ENCODE data around the gene CARMIL1.

The CARMIL1 gene

DNA sequence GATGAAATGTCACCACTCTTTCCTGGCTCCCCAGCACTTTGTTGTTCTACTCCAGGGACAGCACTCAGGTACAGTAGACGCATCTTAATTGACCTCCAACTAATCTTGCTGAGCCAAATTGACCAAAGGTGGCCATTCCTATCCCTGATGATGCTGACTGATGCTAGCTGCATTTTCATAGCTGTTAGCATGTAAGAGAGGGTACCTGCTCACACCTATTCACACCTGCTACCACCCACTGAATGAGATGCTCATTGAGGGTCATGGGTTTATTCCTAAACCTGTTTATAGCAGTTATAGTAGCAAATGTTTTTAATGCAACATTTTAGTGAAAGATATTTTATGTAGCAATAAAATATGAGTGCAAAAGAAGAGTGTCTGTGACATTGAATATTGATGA is 145.1 kb downstream of the CARMIL1 start:
- DNase-seq (ENCODE audit: low read depth) = no peak
- TF ChIP-seq, protein P1, sequence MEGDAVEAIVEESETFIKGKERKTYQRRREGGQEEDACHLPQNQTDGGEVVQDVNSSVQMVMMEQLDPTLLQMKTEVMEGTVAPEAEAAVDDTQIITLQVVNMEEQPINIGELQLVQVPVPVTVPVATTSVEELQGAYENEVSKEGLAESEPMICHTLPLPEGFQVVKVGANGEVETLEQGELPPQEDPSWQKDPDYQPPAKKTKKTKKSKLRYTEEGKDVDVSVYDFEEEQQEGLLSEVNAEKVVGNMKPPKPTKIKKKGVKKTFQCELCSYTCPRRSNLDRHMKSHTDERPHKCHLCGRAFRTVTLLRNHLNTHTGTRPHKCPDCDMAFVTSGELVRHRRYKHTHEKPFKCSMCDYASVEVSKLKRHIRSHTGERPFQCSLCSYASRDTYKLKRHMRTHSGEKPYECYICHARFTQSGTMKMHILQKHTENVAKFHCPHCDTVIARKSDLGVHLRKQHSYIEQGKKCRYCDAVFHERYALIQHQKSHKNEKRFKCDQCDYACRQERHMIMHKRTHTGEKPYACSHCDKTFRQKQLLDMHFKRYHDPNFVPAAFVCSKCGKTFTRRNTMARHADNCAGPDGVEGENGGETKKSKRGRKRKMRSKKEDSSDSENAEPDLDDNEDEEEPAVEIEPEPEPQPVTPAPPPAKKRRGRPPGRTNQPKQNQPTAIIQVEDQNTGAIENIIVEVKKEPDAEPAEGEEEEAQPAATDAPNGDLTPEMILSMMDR (conservative IDR thresholded peaks at IDR 0.05; ENCODE audit: control insufficient read depth, insufficient read depth, low read depth, low read length) = no peak
- no peak overlapping the region for H3K4me3 ChIP-seq (ENCODE audit: control insufficient read depth, low read depth, low read length)

GRCh38 chr6:25427549-25427948 is 148.4 kb downstream of the CARMIL1 start:
- DNase-seq (ENCODE audit: low read depth) = no peak
- H3K4me3 ChIP-seq (ENCODE audit: control insufficient read depth, low read depth, low read length) = no peak overlapping the region
- TF ChIP-seq, protein P1 (conservative IDR thresholded peaks at IDR 0.05; ENCODE audit: control insufficient read depth, insufficient read depth, low read depth, low read length) = no peak

DNA sequence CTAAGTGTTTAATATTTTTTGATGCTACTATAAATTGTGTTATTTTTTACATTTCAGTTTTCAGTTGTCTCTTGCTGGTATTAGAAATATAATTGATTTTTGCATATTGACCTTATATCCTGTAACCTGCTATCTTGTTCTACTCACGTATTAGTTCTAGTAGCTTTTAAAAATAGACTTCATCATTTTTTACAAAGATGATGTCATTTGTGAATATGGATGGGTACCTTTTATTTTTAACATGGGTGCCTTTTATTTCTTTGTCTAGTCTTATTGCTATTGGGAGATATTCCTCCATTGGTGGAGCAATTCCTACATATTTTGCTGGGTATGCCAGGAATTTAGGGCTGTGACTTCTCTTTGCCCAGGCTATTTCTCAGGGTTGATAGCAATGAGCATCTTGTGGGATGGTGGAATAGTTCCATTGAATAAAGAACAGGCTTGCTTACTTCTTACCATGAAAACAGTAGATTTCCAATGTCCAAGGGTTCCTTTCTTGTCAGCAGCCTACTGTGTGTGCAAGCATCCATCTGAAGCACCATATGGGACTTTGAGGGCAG is 149.7 kb downstream of the CARMIL1 start:
- TF ChIP-seq, protein P1 (conservative IDR thresholded peaks at IDR 0.05; ENCODE audit: control insufficient read depth, insufficient read depth, low read depth, low read length) = no peak
- no peak for DNase-seq (ENCODE audit: low read depth)
- H3K4me3 ChIP-seq (ENCODE audit: control insufficient read depth, low read depth, low read length) = no peak overlapping the region

GRCh38 chr6:25431306-25431974 is 152.3 kb downstream of the CARMIL1 start:
- no peak overlapping the region for H3K4me3 ChIP-seq (ENCODE audit: control insufficient read depth, low read depth, low read length)
- no peak for DNase-seq (ENCODE audit: low read depth)
- TF ChIP-seq, protein P1 (conservative IDR thresholded peaks at IDR 0.05; ENCODE audit: control insufficient read depth, insufficient read depth, low read depth, low read length) = no peak

- no peak for DNase-seq (ENCODE audit: low read depth)
- TF ChIP-seq, protein P1 (conservative IDR thresholded peaks at IDR 0.05; ENCODE audit: control insufficient read depth, insufficient read depth, low read depth, low read length) = no peak
- H3K4me3 ChIP-seq (ENCODE audit: control insufficient read depth, low read depth, low read length) = no peak overlapping the region
These were observed 152.8 kb downstream of the CARMIL1 start for GRCh38 chr6:25431975-25432307.

DNA sequence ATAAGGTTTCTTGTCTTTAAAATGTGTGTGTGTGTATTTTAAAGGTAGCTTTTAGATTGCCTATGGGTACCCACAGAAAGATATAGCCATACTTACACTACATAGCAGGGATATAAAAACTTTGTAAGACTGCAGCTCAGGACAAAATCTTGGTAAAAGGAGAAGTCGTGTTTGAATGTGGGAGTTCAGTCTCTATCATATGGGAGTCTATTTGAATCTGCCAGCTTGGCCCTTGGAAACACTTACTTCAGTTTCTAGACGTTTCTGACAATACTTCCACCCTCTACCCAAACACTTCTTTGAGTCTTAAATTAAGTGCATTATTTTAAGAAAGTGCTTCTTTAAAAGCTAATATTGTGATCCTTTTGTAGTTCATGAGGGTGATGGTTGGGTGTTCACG is 155.7 kb downstream of the CARMIL1 start:
- no peak for DNase-seq (ENCODE audit: low read depth)
- TF ChIP-seq, protein P1 (conservative IDR thresholded peaks at IDR 0.05; ENCODE audit: control insufficient read depth, insufficient read depth, low read depth, low read length) = no peak

More for the DNA sequence above, 155.7 kb downstream of the CARMIL1 start:
- no peak overlapping the region for H3K4me3 ChIP-seq (ENCODE audit: control insufficient read depth, low read depth, low read length)

Data from fibroblast of mammary gland (primary cell).